Measurements from ENCODE around the gene ATOH8.
A peak's percentile ranks its signal among the peaks of the same experiment; 100 is the strongest.

The ATOH8 gene

DNA sequence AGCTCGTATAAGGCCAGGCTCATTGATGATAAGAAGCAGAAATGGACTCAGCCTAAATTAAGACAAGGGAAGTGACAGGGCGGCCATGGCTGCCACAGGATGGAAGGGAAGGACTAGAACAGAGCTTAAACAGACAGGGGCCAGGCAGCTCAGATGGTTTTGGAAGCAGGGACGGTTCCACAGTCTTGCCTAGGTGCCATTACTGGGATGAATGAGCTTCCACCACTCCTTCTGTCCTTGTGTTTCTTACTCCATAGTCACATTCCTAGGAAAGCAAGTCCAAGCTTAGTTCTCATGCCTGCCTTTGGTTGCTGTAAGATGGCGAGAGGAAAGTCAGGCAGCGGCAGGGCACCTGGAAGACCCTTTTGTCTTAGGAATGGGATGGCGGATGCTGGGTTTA is 47.7 kb upstream of the ATOH8 start:
- no peak for TF ChIP-seq TEAD4 (IDR thresholded peaks at IDR 0.05)
- TF ChIP-seq, protein P1, sequence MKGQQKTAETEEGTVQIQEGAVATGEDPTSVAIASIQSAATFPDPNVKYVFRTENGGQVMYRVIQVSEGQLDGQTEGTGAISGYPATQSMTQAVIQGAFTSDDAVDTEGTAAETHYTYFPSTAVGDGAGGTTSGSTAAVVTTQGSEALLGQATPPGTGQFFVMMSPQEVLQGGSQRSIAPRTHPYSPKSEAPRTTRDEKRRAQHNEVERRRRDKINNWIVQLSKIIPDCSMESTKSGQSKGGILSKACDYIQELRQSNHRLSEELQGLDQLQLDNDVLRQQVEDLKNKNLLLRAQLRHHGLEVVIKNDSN (IDR thresholded peaks at IDR 0.05), result no peak

DNA sequence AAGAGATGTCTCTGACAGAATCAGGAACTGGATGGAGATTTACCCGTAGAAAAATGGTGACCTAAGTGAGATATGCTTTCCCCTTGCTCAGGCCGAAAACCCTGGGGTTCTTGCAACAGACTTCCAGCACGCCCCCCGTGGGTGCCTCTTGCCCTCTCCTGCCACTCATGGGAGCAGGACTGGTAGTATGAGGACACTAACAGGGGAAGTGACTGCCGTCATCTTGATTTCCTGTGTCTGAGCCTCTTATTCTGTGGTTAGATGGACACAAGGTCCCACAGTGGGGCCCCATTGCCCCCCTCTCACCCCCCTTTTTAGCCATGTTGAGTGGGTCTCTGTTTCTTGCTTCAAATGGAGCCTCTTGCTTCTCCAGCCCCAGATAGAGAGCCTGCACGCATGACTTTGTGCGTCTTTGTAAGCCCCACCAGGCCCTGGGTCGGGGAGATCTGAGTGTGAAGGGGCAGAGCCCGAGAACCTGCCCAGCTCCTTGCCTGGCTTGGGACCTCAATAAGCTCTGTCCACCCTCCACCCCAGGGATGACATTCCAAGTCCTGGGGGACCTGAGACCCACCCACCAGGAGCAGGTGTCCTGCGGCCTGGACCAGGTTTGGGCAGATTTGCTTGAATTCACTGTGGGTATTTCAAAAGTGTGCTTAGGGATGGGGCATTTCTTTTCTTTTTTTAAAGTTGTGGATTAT is 47.0 kb upstream of the ATOH8 start:
- TF ChIP-seq TEAD4 (IDR thresholded peaks at IDR 0.05) (no peak), FOXM1 (IDR thresholded peaks at IDR 0.05; ENCODE audit: borderline replicate concordance, low read depth) (no peak), YY1 (IDR thresholded peaks at IDR 0.05; ENCODE audit: low read depth) (no peak), EGR1 (IDR thresholded peaks at IDR 0.05) (no peak)
- TF ChIP-seq, protein P2, sequence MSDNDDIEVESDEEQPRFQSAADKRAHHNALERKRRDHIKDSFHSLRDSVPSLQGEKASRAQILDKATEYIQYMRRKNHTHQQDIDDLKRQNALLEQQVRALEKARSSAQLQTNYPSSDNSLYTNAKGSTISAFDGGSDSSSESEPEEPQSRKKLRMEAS (IDR thresholded peaks at IDR 0.05), result no peak
- TF ChIP-seq, protein P1 (IDR thresholded peaks at IDR 0.05), result no peak

DNA sequence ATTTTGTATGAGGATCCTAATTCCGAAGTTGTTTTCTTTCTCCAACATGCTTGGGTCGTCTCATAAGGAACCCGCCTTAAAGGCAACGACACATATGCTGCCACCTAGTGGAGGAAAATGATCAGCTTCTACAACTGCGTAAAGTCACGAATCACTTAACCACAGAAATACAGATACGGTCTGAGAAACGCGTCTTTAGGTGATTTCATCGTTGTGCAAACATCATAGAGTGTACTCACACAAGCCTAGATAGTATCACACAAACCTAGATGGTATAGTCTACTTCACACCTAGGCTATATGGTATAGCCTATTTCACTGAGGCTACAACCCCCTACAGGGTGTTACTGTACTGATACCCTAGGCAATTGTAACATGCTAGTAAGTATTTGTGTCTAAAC is 46.5 kb upstream of the ATOH8 start:
- no peak for TF ChIP-seq EP300 (IDR thresholded peaks at IDR 0.05; ENCODE audit: borderline replicate concordance)
- TF ChIP-seq, protein P1 (IDR thresholded peaks at IDR 0.05), result no peak
- TF ChIP-seq RAD21 (IDR thresholded peaks at IDR 0.05; ENCODE audit: low read depth), result peak; percentile 66
- no peak for TF ChIP-seq ZBTB7A (IDR thresholded peaks at IDR 0.05; ENCODE audit: low read depth)
- TF ChIP-seq NFIC (IDR thresholded peaks at IDR 0.05), result no peak

DNA sequence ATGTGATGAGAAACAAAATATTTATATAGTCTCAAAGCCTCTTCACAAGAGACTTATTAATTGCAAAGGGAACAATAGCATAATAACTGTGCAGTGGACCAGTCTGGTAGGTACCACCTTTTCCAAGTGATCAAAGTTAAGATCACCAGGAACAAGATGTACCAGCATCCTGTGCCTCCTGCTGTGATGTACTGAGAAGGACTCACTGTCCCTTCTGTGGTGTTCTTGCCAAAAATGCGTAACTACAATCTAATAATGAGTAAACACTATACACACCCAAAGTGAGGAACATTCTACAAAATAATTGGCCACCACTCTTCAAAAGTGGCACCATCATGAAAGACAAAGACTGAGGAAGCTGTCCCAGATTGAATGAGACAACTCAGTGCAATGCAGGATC is 45.1 kb upstream of the ATOH8 start:
- TF ChIP-seq TCF12 (IDR thresholded peaks at IDR 0.05; ENCODE audit: low read depth) (no peak), EGR1 (IDR thresholded peaks at IDR 0.05) (no peak), RAD21 (IDR thresholded peaks at IDR 0.05; ENCODE audit: low read depth) (no peak), YY1 (IDR thresholded peaks at IDR 0.05; ENCODE audit: low read depth) (no peak), EP300 (IDR thresholded peaks at IDR 0.05; ENCODE audit: borderline replicate concordance) (no peak), ZBTB7A (IDR thresholded peaks at IDR 0.05; ENCODE audit: low read depth) (no peak), NFIC (IDR thresholded peaks at IDR 0.05) (no peak)
- TF ChIP-seq, protein P3, sequence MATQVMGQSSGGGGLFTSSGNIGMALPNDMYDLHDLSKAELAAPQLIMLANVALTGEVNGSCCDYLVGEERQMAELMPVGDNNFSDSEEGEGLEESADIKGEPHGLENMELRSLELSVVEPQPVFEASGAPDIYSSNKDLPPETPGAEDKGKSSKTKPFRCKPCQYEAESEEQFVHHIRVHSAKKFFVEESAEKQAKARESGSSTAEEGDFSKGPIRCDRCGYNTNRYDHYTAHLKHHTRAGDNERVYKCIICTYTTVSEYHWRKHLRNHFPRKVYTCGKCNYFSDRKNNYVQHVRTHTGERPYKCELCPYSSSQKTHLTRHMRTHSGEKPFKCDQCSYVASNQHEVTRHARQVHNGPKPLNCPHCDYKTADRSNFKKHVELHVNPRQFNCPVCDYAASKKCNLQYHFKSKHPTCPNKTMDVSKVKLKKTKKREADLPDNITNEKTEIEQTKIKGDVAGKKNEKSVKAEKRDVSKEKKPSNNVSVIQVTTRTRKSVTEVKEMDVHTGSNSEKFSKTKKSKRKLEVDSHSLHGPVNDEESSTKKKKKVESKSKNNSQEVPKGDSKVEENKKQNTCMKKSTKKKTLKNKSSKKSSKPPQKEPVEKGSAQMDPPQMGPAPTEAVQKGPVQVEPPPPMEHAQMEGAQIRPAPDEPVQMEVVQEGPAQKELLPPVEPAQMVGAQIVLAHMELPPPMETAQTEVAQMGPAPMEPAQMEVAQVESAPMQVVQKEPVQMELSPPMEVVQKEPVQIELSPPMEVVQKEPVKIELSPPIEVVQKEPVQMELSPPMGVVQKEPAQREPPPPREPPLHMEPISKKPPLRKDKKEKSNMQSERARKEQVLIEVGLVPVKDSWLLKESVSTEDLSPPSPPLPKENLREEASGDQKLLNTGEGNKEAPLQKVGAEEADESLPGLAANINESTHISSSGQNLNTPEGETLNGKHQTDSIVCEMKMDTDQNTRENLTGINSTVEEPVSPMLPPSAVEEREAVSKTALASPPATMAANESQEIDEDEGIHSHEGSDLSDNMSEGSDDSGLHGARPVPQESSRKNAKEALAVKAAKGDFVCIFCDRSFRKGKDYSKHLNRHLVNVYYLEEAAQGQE (IDR thresholded peaks at IDR 0.05; ENCODE audit: low read depth), result no peak

DNA sequence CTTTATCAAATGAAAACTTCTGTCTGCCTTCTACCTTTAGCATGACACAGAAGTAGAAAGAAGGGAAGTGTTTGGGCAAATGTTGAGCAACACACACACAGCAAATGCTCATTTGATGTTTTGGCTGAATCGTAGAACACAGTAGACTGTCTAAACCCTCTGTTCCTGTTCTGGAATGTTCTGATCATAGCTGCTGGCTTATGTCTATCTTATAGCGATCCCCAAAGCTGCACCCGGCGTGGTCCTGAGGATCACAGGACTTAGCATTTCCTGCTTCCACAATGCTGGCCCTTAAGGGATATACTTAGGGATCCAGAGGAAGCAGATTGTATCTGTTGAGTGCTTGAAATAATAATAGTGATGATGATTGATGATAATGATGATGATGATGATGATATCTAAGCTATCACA is 44.4 kb upstream of the ATOH8 start:
- TF ChIP-seq TEAD4 (IDR thresholded peaks at IDR 0.05) (no peak), RAD21 (IDR thresholded peaks at IDR 0.05; ENCODE audit: low read depth) (no peak), CREB1 (IDR thresholded peaks at IDR 0.05; ENCODE audit: low read depth) (no peak), YY1 (IDR thresholded peaks at IDR 0.05; ENCODE audit: low read depth) (no peak), TAF1 (IDR thresholded peaks at IDR 0.05; ENCODE audit: low read depth) (no peak), CEBPB (IDR thresholded peaks at IDR 0.05) (no peak), ZBTB7A (IDR thresholded peaks at IDR 0.05; ENCODE audit: low read depth) (no peak), FOXM1 (IDR thresholded peaks at IDR 0.05; ENCODE audit: borderline replicate concordance, low read depth) (no peak), EGR1 (IDR thresholded peaks at IDR 0.05) (no peak)
- TF ChIP-seq, protein P2 (IDR thresholded peaks at IDR 0.05), result no peak
- TF ChIP-seq, protein P1 (IDR thresholded peaks at IDR 0.05), result no peak

DNA sequence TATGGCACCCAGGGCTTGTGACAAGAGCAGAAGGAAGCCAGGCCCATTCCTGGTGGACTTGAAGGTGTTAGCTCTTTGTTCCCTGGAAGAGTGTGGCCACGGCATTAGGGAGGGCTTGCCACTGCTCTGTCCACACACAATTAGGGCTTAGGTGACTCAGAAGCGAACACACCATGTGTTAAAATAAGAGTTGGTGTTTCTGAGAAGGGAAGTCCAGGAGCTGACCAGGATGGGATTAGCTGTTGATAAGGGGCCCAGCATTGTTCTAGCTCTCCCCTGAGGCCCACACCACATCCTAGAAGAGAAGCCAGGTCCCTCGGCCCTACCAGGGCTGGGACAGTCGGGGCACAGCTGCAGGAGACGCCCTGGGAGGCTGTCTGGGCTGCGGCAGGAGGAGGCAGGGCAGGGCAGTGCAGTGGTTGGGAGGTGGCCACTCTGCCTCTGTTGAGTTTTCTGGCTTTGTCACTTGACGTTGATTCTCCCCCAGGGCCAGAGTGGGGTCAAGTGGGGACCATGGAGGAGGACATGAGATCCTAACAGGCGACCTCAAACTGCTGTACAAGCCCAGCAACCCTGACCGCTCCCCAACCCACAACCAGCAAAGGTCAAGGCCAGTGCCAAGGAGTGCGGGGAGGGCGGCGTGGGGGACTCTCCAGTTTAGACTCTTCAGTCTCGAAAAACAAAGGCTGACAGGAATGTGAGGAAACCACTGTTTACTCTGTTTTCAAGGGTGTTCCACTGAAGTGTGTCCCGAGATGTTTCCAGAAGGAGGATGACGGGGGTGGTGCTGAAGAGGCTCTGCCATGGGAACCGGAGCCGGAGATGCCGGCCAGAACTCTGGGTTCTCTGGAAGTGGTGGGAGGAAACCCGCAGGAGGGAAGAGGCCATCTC is 42.9 kb upstream of the ATOH8 start:
- TF ChIP-seq NFIC (IDR thresholded peaks at IDR 0.05) (no peak), ZBTB7A (IDR thresholded peaks at IDR 0.05; ENCODE audit: low read depth) (no peak), TEAD4 (IDR thresholded peaks at IDR 0.05) (no peak)
- TF ChIP-seq, protein P1 (IDR thresholded peaks at IDR 0.05), result no peak

All from Ishikawa (cell line).